HG03520 (cell line): ENCODE measurements around the gene DNAJA3.

Experiments
- ATAC-seq: cut with Tn5 transposase; IDR thresholded peaks from one replicate; pipeline ENCODE4 v1.9.1; 2021; ENCODE audit warnings: mild to moderate bottlenecking, moderate library complexity; ENCODE audit not compliant: unreplicated experiment

Gene DNAJA3

GRCh38 chr16:4433228-4433627, 7.6 kb downstream of the DNAJA3 start:
- ATAC-seq = no peak

- no peak for ATAC-seq
These were observed 8.5 kb downstream of the DNAJA3 start for GRCh38 chr16:4433914-4434787.

- no peak for ATAC-seq
These were observed 9.8 kb downstream of the DNAJA3 start for GRCh38 chr16:4435337-4436067.

- ATAC-seq = no peak
These were observed 11.7 kb downstream of the DNAJA3 start for GRCh38 chr16:4437366-4437765.

GRCh38 chr16:4442371-4442770, 16.7 kb downstream of the DNAJA3 start:
- no peak for ATAC-seq

- ATAC-seq = no peak
These were observed 17.6 kb downstream of the DNAJA3 start for GRCh38 chr16:4443271-4443670.

GRCh38 chr16:4443986-4444385, 18.3 kb downstream of the DNAJA3 start:
- no peak for ATAC-seq

GRCh38 chr16:4450430-4450829, 24.8 kb downstream of the DNAJA3 start:
- ATAC-seq = no peak

- ATAC-seq = no peak
These were observed 25.4 kb downstream of the DNAJA3 start for GRCh38 chr16:4450931-4451519.

GRCh38 chr16:4452674-4453073, 27.0 kb downstream of the DNAJA3 start:
- no peak for ATAC-seq

- ATAC-seq = no peak
These were observed 29.0 kb downstream of the DNAJA3 start for GRCh38 chr16:4454623-4455022.

- ATAC-seq = no peak
These were observed 29.4 kb downstream of the DNAJA3 start for GRCh38 chr16:4455081-4455480.

- ATAC-seq = no peak
These were observed 30.3 kb downstream of the DNAJA3 start for GRCh38 chr16:4455951-4456350.

- no peak for ATAC-seq
These were observed 35.2 kb downstream of the DNAJA3 start for GRCh38 chr16:4460936-4461249.

GRCh38 chr16:4461250-4462085, 35.8 kb downstream of the DNAJA3 start:
- ATAC-seq = no peak

GRCh38 chr16:4463522-4464163, 38.0 kb downstream of the DNAJA3 start:
- no peak for ATAC-seq

- ATAC-seq = no peak
These were observed 40.5 kb downstream of the DNAJA3 start for GRCh38 chr16:4465977-4466779.

GRCh38 chr16:4467916-4468315, 42.2 kb downstream of the DNAJA3 start:
- ATAC-seq = no peak

GRCh38 chr16:4468972-4469371, 43.3 kb downstream of the DNAJA3 start:
- no peak for ATAC-seq

- ATAC-seq = no peak
These were observed 46.2 kb downstream of the DNAJA3 start for GRCh38 chr16:4471869-4472268.
